Kidney glomerular epithelial cell (primary cell): Measurements from ENCODE around the gene ABLIM2.
"Not testable (repeated sequence)": the region's sequence is repeated elsewhere in the genome, so short reads cannot be mapped to it uniquely, and the experiment has no call there.

Experiments
- DNase-seq: peaks from one replicate; lab custom pipeline; 2025; lab: John Stamatoyannopoulos, UW

The ABLIM2 gene

DNA sequence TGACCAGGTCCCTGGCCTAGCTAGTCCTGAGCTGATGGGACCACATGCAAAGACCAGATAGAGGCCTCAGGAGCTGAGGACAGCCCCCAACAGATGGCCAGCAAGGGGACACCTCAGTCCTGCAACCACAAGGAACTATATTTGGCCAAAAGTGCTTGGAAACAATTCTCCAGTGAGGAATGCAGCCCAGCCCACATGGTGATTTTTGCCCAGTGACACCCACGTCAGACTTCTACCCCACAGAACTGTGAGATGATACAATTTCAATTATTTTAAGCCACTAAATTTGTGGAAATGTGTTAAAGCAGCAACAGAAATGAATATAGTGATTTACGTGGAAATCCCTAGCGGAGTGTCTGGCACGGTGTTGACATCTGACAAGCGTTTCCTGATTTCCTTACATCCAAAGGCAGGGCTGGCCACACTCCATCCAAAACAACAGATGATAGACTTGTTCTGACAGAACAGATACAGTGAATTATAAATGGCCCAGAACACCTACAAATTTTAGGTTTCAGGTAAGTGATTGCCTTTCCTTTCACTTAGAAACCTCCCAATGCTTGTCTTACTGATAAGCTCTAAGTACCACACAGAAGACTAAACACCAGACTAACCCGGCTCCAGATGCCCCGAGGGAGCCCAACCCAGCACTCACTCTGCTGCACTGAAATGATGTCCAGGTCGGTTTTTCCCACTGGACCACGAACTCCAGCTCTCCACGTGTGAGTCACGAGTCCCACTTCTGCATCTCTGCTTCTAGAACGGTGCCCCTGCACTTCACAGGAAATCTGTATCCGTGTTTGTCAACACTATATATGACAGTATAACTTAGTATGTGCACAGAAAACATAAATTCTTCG is 224.7 kb downstream of the ABLIM2 start:
- no peak for DNase-seq

- no peak for DNase-seq
These were observed 226.3 kb downstream of the ABLIM2 start for GRCh38 chr4:7932287-7932686.

- no peak for DNase-seq
These were observed 229.3 kb downstream of the ABLIM2 start for GRCh38 chr4:7929118-7929951.

- DNase-seq: no peak
These were observed 229.9 kb downstream of the ABLIM2 start for GRCh38 chr4:7928711-7929110.

DNA sequence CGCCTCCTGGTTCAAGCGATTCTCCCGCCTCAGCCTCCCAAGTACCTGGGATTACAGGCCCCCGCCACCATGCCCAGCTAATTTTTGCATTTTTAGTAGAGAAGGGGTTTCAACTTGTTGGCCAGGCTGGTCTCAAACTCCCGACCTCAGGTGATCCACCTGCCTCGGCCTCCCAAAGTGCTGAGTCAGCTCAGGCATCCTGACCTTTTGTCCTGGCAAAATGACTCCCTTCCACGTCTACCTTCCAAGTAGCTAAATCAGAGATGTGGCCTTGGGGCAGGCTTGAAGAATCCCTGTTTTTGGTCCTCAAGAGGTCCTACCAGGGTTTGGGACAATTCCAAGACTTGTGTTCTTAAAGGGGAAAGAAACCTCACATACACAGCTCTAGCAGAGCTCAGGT is 231.8 kb downstream of the ABLIM2 start:
- DNase-seq: no peak

DNA sequence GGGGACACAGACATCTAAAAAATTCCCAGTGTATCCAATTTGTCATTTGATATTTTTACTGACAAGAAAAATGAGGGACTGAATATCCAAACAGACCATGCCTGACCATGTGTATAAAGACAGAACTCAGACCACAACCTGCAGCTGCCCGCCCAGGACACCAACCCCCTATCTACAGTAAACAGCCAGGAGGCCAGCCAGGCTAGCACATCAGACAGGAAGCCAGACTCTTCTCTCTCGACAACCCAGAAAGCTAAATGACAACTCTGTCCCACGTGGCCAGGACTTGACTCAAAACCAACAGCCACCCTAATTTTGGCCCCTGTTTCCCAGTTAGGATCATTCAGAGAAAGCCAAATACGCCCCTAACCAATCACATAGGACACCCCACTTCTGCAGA is 234.0 kb downstream of the ABLIM2 start:
- no peak for DNase-seq

GRCh38 chr4:7924163-7924562 is 234.4 kb downstream of the ABLIM2 start:
- DNase-seq: no peak

DNA sequence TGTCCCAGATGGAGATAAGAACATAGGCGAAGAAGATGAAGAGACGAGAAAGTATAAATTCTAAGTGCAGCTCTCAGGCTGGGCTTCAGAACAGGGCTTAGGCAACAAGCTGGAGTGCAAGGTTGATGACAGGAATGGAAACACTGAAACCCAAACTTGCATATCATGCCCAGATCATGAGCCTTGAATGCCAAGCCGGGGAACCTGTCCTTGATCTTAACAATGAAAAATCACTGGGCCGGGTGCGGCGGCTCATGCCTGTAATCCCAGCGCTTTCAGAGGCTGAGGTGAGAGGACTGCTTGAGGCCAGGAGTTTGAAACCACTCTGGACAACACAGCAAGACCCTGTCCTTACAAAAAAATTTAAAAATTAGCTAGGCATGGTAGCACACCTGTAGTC is 236.1 kb downstream of the ABLIM2 start:
- no peak for DNase-seq

- no peak for DNase-seq
These were observed 239.6 kb downstream of the ABLIM2 start for GRCh38 chr4:7918981-7919380.

GRCh38 chr4:7918187-7918586 is 240.4 kb downstream of the ABLIM2 start:
- not testable (repeated sequence) for DNase-seq

GRCh38 chr4:7917669-7918068 is 240.9 kb downstream of the ABLIM2 start:
- no peak for DNase-seq

DNA sequence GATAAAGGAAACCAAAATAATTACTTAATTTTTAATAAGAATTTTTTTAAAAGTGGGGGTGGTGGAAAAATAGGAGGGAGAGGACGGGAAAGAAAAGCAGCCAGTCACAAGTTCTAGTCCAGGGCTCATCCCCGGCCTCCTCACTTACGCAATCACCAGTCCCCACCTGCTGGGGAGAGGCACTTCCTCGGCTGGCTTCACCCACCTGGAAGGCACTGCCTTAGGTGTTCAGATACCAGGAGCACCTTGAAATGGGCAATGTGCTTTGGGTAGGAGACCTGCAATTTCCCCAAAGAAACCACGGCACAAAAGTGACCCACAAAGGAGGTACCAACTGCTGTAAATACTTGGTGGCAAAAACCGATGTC is 242.8 kb downstream of the ABLIM2 start:
- no peak for DNase-seq
